HG03064 (cell line): ENCODE data around the gene TMEM270.
A peak's percentile ranks its signal among the peaks of the same experiment; 100 is the strongest.
"Not testable (repeated sequence)": the region's sequence is repeated elsewhere in the genome, so short reads cannot be mapped to it uniquely, and the experiment has no call there.

ENCODE experiments used
- ATAC-seq: cut with Tn5 transposase; IDR thresholded peaks from one replicate; pipeline ENCODE4 v1.9.1; 2021; ENCODE audit warnings: low read depth; ENCODE audit not compliant: unreplicated experiment

Gene TMEM270

DNA sequence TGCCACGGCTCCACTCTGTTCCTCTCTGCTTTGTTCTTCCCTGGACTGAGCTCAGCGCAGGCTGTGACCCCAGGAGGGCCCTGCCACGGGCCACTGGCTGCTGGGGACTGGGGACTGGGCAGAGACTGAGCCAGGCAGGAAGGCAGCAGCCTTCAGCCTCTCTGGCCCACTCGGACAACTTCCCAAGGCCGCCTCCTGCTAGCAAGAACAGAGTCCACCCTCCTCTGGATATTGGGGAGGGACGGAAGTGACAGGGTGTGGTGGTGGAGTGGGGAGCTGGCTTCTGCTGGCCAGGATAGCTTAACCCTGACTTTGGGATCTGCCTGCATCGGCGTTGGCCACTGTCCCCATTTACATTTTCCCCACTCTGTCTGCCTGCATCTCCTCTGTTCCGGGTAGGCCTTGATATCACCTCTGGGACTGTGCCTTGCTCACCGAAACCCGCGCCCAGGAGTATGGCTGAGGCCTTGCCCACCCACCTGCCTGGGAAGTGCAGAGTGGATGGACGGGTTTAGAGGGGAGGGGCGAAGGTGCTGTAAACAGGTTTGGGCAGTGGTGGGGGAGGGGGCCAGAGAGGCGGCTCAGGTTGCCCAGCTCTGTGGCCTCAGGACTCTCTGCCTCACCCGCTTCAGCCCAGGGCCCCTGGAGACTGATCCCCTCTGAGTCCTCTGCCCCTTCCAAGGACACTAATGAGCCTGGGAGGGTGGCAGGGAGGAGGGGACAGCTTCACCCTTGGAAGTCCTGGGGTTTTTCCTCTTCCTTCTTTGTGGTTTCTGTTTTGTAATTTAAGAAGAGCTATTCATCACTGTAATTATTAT lies 28.9 kb upstream of the TMEM270 start:
- ATAC-seq = no peak

DNA sequence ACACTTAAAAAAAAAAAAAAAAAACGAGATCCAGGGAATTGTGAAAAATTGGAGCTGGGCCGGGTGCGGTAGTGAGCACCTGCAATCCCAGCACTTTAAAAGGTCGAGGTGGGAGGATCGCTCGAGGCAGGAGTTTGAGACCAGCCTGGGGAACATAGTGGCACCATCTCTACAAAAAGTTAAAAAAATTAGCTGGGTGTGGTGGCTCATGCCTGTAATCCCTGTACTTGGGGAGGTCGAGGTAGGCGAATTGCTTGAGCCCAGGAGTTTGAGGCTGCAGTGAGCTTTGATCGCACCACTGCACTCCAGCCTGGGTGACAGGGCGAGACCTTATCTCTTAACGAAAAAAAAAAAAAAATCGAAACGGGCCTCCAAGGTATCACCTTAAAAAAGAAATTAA lies 28.2 kb upstream of the TMEM270 start:
- no peak for ATAC-seq

DNA sequence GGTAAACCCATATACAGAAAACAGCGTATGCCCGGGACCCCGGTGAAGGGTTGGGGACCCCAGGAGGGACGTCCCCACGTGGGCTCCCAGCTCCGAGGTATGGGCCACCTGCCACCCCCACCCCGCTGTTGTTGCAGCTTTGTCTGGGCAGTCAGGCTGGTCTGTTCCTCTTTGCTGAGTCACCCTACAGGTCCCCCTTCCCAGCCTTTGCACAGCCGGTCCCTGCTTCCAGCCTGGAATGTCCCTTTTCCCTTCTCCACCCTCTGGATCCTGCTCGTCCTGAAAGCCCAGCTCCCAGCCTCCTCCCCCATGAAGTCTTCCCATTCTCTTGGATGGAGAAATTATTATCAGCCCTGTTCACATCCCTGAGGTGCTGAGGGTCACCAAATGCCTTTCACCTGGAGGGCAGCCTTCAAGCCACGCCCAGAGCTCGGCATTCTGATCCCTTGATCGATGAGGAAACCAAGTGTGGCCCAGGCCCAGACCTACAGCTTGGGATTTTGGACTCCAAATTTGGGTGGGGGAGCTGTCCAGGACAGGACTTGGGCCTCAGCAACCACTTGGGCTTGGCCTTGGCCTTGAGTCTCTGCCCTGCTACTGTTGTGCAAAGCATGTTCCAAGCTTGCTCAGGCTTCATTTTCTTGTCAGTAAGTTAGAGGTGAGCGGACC lies 27.6 kb upstream of the TMEM270 start:
- ATAC-seq = no peak

DNA sequence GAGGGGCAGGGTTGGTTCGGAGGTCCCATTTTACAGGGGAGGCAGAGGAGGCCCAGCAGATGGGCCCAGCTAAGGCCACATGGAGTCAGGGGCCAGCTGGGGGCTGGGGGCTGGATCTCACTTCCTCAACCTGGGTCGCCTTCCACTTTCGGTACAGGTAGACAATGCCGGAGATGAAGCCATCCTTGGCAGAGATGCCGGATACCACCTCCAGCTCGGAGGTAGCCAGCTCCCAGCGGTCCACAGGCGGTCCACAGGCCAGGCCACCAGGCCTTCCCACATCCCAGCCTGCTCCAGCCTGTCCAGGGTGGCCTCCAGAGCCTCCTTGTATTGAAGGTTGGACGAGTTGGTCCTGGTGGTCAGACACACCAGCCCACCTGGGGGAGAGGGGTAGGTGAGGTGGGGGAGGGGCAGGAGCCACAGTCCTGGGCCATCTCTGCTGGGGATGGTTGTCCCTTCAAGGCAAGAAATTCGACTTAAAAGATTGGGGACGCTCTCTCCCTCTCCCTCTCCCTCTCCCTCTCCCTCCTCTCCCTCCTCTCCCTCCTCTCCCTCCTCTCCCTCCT lies 26.2 kb upstream of the TMEM270 start:
- ATAC-seq = no peak

DNA sequence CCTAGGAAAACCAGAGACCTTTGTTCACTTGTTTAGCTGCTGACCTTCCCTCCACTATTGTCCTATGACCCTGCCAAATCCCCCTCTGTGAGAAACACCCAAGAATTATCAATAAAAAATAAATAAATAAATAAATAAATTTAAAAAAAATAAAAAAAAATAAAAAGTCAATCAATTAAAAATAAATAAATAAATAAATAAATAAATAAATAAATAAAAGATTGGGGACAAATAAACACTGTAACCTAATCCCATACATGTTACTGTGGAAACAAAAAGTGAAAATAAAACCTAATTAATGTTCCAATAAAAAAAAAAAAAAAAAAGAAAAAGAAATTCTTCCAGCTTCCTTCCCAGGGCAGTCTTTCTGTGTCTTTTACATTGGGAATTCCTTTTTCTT lies 23.8 kb upstream of the TMEM270 start:
- ATAC-seq = not testable (repeated sequence)

DNA sequence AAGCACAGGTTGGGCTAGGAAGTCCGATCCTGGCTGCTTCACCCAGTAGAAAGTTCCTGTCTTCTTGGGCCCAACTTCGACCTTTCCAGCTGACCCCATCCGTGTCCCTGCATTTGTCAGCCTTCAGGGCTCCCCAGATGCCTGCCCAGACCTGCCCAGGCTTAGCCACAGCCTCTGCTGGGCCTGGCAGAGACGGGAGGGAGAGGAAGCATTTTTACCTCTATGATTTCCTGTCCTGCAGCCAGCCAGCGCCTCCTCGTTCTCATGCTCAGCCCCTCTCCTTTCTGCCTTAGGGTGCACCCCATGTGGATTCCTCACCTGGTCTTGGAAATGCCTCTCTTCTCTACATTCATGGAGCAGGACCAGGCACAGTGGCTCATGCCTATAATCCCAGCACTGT lies 22.3 kb upstream of the TMEM270 start:
- no peak for ATAC-seq

DNA sequence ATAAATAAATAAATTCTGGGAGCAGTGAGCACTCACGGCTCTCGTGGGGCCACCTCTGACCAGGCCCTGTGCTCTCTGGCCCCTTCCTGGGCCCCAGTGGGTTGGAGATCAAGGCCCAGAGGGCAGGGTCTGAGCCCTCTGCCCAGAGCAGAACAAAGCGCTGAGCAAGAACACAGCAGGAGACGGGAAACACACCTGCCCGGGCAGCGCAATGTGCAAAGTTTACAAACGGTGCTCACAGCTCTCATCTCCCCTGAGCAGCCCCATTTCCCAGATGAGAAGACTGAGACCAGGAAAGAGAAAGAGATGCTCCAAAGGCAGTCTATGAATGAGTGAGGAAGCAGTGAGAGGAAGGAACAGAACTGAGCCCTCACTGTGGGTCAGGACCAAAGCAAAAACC lies 21.7 kb upstream of the TMEM270 start:
- no peak for ATAC-seq

DNA sequence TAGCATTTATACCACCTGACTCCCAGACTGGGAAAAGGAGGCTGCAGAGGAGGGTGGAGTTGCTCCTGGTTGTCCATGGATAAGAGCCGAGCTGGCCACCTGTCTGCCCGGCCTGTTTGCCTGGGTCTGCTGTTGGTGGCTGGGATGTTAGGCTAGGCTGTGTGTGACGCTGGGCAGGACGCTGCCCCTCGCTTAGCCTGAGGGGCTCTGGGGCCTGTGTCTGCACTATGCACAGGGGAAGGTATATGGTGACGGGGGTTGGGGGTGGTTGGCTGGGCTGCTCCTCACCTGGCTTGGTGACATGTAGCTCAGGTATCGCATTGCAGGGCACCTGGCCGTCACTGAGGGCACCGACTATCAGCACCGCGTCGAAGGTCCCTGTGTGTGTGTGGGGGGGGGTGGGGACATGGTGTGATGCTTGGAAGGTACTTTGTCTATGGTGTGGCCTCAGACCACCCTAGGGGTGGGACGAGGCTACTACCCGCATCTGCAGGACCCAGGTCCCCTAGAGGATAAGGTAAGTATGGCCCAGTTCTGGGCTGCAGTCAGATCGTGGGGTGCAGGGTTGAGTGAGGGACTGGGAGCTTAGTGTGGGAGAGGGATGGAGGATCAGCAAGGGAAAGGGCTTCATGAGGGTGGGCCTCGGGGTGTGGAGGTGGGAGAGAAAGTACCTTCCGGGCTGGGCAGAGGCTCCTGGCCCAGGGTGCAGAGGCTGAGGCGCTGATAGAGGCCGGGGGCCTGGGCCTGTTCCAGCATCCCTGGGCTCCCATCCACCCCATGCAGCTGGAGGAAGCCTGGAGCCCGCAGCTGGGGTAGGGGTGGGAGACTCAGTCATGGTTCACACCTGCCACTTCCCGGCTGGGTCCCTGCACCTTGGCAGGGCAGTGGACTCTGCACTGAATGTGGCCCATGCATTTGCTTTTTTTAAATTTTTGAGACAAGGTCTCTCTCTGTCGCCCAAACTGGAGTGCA lies 20.9 kb upstream of the TMEM270 start:
- no peak for ATAC-seq

DNA sequence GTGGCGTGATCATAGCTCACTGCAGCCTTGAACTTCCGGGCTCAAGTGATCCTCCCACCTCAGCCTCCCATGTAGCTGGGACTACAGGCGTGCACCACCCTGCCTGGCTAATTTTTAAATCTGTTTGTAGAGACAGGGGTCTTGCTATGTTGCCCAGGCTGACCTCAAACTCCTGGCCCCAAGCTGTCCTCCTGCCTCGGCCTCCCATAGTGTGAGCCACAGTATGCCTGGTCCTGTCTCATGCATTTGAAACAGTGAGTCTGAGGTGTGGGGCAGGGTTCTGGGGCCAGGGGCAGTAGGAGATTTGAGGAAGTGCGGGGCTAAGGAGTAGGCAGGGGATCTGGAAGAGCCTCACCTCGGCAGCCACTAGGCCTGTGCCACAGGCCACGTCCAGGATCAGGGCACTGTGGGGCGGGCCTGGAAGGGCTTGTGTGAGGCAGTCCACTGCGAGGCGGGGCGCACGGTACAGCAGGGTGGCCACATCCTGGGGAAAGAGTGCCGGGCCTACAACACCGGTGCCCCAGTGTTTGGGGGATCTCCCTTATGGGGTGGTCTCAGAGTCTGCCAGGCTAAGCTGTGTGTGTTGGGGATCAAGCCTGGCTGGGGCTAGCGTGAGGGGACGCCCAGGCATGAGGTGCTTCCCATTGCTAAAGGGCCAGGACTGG lies 20.1 kb upstream of the TMEM270 start:
- no peak for ATAC-seq

DNA sequence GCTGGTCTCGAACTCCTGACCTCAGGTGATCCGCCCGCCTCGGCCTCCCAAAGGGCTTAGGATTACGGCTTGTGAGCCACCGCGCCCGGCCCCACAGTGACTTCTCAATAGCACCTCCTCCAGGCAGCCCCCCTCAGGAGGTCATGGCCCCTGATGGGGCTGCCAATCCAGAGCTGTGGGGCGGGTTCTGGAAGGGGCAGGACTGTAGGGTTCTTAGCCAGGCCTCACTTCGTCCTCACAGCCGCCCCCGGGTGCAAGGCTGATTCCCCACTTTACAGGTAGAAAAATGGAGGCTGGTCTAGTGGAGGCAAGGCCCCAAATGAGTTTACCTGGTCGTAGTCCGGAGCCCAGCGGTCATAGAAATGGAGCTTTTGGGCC lies 19.3 kb upstream of the TMEM270 start:
- ATAC-seq = no peak

DNA sequence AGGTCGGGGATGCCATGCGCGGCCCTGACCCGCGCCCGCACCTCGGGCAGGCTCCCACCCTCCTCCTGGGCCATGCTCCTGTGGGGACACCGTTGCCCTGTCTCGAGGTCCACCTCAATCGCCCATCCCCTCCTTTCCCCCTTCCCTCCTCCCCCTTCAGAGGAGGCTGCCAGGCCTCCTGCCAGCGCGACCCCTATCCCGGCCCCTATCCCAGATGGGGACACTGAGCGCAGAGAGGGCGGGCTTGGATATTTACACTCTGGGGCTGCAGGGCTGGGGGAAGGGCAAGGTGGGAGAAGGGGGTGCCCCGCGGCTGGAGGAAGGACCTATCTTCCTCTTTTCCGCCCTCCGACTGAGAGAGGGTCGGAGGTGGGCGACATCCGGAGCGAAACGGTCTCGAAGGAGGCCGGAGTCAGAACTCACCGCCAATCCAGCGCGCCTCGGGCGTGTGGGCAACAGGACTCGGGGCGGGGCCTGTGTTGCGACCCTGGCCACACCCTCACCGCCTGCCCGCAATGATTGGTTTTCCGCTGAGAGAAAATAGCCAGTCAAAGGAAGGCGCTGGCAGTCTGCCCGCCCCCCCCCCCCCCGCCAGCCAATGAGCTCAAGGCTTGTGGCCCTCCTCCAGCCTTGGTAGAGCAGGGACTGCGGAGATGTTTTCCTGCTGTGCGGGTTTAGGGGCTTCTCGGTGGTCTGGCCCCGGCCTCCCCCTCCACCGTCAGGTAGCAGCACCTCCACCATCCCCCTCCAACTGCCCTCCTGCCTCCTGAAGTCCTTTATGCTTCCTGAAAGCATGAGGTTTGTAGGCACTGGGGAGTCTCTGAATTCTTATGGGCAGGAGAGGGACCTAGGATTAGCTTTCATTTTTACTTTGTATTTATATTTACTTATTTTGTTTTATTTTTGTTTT lies 18.6 kb upstream of the TMEM270 start, which contains the start of gene METTL27:
Gene METTL27 (minus strand): TSS at position 450 of the 910 bp plus-strand sequence. CDS start 376 bp downstream, at position 74.
- peak; percentile 86 for ATAC-seq

DNA sequence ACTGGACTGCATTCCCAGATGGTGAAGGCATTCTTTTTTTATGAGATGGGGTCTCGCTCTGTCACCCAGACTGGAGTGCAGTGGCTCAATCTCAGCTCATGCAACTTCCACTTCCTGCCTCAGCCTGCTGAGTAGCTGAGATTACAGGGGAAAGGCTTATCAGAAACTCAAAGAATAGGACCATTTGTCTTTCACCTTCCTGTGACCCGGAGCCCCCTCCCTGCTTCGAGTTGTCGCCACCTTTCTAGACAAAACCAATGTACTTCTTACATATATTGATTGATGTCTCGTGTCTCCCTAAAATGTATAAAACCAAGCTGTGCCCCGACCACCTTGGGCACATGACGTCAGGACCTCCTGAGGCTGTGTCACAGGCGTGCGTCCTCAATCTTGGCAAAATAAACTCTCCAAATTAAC lies 16.8 kb upstream of the TMEM270 start:
- no peak for ATAC-seq

DNA sequence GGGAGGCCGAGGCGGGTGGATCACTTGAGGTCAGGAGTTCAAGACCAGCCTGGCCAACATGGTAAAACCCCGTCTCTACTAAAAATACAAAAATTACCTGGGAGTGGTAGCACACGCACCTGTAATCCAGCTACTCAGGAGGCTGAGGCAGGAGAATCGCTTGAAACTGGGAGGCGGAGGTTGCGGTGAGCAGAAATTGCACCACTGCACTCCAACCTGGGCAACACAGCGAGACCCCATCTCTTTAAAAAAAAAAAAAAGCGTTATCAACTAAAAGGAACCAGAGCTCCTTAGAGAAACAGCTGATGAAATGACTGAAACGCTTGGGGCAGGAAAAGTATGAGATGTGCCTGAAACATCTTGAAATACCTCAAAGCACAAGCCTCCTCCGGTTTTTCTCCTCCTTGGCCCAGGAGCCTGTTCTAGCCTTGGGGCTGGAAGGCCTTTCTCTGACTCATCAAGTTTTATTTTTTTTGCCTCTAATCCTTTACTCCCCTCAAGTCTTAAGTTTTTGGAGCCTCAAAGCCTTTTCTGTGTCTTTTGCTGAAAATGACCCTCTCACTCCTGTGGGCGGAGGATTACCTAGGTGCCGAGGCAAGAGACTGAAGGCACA lies 16.0 kb upstream of the TMEM270 start:
- ATAC-seq = no peak

DNA sequence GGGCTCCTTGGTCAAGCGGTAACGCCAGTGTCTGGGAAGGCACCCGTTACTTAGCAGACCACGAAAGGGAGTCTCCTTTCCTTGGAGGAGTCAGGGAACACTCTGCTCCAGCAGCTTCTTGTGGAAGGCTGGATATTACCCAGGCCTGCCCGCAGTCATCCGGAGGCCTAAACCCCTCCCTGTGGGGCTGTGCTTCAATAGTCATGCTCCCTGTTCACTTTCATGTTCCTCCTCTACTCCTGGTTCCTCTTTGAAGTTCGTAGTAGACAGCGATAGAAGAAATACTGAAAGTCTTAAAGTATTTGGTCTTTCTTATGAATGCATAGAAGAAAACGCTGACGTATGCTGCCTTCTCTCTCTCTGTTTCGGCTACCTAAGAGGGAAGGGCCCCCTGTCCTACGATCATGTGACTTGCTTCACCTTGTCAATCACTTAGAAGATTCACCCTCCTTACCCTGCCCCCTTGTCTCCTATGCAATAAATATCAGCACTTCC lies 15.2 kb upstream of the TMEM270 start:
- not testable (repeated sequence) for ATAC-seq

DNA sequence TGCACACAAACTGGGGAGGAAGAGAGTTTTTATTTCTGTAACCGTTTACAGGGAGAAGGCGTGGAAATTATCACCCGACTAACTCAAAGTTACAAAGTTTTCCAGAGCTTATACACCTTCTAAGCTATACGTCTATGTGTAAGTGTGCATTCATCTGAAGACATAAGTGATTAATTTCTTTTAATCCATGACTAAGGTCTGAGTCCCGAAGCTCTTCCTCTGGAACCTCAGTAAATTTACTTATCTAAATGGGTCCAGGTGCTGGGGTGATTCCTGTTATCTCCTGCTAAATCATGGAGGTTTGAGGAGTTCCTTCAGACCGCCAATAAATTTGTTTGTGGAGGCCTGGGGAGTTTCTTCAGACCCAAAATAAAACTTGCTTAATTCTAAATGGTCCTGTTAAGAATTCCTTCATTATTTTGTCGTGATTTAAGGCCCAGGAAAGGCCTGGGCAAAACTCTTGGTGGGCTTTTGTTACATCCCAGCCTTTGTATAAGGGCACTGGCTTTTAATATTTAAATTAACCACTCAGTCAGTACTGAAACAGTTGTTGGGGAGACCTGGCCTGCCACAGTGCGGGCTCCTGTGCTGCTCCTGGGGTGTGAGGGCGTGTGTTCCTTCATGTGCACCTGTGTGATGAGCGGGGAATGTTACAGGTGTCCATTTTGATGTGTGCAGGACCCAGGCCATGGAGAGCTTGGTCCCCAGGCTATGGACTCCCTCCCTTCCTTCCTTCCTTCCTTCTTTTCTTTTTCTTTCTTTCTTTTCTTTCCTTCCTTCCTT lies 12.8 kb upstream of the TMEM270 start:
- no peak for ATAC-seq

DNA sequence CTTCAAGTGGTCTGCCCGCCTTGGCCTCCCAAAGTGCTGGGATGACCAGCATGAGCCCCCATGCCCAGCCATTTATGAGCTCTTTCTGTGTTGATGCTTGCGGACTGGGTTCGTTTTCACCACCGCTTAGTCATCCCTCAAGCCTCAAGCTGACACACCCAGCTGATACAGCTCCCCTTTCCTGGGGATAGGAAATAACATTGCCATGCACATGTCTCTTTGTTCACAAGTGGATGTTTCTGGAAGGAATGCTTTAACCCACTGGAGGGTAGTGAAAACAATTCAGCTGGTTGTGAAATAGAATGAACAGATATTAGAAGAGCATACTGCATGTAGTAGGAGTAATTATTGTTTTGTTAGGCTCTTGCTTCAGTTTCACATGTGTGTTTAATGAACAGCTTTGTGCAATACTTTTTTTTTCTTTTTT lies 10.2 kb upstream of the TMEM270 start:
- no peak for ATAC-seq
